Ureter (tissue), 1 donor: ENCODE data around the gene PLD5. TPM values are rescaled to one million over a fixed set of nuclear protein-coding genes. Genes with fewer than 3 reads are reported as not detected.
"Not testable (repeated sequence)": the region's sequence is repeated elsewhere in the genome, so short reads cannot be mapped to it uniquely, and the experiment has no call there.

Source experiments
- DNase-seq: peaks from one replicate; pipeline ENCODE4 v3.0.0-alpha.2; 2020; ENCODE audit warnings: low spot score
- total RNA-seq: library from RNA; stranded (reverse); gene quantifications from one replicate; pipeline ENCODE4 v1.2.4, GENCODE V29; 2023
- donor health status: DM: yes; HTN: yes; CAD: no.

PLD5 gene
- total RNA-seq, 1 donor from 2014 or later, result 0.13 TPM

- no peak for DNase-seq
Observed at GRCh38 chr1:242426271-242426905, 98.1 kb downstream of the PLD5 start.

- DNase-seq, result no peak
Observed at GRCh38 chr1:242425232-242425631, 99.3 kb downstream of the PLD5 start.

DNA sequence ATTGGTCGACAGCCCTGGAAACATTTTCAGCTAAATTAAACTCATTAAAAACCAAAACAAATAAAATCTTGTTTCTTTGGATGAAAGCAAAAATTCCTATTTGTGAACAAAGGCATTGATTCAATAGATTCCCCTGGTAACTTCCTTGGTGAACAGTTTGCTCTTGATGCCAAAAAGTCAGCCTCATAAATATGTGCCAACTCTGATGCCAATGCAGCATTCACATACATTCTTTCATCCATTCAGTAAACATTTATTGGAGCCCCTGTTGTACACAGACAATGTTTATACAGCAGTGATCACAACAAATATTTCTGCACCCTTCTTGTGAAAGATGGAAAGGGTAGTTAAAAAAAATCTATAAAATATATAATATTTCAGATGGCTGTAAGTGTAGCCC lies 107.8 kb downstream of the PLD5 start:
- DNase-seq, result no peak

DNA sequence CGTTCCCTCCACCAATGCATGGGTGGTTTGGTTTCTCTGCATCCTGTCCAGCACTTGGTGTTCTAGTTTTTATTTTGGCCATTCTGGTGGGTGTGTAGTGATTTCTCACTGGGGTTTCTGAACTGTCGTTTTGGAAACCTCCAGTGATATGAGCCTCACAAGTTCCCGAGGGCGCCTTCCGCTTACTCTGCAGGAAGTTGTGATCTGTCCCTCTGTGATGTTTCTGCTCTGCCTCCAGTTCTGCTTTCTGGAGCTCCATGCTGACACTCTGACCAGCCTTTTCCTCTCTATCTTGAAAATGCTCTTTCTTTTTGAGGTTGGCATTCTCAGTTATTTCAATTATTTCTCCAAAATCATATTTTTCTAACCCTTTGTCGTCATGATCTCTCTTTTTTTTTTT lies 111.6 kb downstream of the PLD5 start:
- no peak for DNase-seq

GRCh38 chr1:242411901-242412300 lies 112.6 kb downstream of the PLD5 start:
- no peak for DNase-seq

- no peak for DNase-seq
Observed at GRCh38 chr1:242405947-242406346, 118.5 kb downstream of the PLD5 start.

DNA sequence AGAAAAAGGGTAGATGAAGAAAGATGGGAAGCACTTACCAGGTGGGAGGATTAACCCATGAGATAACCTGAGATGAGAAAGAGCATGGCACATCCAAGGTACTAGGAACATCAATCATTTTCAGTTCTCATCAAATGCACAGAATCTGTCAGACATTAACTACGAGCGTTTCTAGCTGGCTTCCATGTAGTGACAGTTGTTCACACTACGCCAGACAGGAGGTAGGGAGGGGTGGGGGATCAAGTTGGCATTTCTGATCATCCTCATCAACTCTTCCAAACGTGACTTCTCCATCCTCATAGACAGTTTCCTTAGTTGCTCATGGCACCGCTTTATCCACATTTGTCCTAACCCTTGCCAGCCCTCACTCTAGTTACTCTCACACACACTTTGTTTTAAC lies 120.2 kb downstream of the PLD5 start:
- DNase-seq, result no peak

- DNase-seq, result no peak
Observed at GRCh38 chr1:242402956-242403355, 121.5 kb downstream of the PLD5 start.

DNA sequence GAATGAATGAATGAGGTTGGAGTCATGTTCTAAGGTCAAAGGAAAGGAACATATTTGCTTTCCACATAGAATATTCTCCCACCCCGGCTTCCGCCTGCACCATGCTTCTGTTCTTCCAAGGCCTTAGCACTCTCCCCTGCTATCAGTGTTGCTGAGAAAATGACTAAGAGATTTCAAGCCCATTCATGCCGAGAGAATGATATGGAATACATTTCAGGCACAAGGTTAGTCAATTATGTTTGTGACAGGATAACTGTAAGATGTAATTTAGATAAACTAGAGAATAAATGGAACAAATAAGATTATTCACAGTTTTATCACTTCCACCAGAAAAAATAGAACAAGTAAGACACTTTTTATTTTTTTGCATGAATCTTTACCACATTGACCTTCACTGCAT lies 122.6 kb downstream of the PLD5 start:
- DNase-seq, result no peak

DNA sequence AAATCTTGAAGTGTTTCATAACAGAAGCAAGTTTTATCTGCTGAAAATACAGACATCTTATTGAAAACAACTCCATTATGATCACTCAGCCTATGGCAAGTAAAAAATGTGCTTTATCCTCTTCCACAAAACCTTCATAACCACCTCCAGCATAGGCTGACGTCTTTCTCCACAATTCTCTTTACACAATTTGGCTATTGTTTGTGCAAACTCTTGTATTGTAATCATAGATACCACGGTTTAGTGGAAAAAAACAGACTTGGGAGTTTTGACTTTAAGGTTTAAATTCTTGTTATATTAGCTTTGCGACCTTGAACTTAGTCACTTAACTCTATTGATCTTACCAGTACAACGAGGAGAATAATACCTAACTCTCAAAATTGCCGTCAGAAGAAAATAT lies 126.1 kb downstream of the PLD5 start:
- DNase-seq, result no peak

DNA sequence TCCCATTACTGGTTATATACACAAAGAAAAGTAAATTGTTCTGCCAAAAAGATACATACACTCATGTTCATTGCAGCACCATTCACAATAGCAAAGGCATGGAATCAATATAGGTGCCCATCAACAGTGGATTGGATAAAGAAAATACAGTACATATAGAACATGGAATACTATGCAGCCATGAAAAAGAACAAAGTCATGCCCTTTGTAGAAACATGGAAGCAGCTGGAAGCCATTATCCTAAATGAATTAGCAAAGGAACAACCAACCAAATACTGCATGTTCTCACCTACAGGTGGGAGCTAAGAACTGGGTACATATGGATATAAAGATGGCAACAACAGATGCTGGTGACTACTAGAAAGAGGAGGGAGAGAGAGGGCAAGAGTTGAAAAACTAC lies 132.6 kb downstream of the PLD5 start:
- DNase-seq, result no peak

- DNase-seq, result not testable (repeated sequence)
Observed at GRCh38 chr1:242376121-242376520, 148.4 kb downstream of the PLD5 start.

DNA sequence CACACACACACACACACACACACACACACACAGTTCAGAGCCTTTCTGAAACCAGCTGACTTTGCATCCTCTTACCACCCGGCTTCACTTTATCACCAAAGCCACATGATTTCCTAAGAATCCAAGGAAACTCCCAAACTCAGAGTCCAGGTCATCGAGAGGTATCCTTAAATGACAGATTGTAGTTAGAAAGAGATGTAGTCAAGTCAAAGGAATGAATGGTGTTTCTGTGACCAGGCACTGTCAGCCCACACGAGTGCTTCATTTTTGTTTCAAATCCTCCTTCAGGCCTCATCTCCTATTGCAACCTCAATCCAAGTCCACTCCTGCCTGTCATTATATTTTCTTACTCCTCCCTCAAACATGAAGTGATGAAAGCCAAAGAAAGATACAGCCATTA lies 174.1 kb downstream of the PLD5 start:
- DNase-seq, result not testable (repeated sequence)

DNA sequence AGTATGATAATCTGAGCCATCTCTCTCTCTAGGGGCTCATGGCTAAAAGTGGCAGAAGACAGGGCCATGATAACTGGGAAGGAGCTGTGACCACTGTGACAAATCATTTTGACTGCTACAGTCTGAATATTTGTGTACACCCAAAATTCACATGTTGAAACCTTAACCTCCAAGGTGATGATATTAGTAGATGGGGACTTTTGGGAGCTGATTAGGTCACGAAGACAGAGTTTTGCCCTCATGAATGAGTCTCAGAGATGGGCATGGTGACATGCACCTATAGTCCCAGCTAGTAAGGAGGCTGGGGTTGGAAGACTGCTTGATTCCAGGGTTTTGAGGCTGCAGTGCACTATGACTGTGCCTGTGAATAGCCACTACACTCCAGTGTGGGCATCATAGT lies 174.9 kb downstream of the PLD5 start:
- no peak for DNase-seq

DNA sequence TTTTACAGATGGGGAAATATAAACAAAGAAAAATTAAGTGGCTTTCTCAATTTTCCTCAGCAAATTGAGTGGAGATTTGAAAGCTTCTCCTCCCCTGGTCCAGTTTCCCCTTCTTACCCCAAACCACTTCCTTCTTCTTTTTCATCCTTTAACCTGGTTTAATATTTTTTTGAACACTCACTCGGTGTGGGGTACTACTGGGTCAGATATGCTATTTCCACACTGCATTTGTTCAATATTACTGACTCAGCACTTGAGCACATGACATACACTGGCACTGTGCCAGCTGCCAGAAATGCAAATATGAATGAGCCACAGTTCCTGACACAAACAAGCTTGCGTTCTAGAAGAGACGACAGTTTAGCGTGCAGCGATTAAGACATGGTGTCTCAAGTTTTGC lies 193.6 kb downstream of the PLD5 start:
- DNase-seq, result not testable (repeated sequence)

GRCh38 chr1:242327381-242327780 lies 197.1 kb downstream of the PLD5 start:
- not testable (repeated sequence) for DNase-seq

GRCh38 chr1:242321981-242322380 lies 202.5 kb downstream of the PLD5 start:
- DNase-seq, result not testable (repeated sequence)

- DNase-seq, result no peak
Observed at GRCh38 chr1:242318140-242318539, 206.4 kb downstream of the PLD5 start.

DNA sequence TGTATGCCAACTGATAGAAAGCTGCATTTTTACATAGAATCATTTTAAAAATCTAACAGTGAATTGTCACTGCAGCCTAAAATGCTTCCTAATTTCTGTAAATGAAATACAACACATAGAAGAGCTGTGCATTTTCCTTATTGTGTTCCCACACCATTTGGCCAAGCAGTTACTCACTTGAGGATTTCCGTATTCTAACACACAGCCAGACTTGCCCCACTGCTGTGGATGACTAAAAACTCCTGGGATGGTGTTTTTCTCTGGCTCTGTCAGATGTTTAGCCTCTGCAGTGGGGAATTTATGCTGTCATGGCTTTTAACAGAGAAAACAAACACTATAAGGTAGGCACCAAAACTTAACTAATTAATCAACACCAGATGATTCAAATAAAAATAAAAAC lies 209.6 kb downstream of the PLD5 start:
- DNase-seq, result not testable (repeated sequence)

DNA sequence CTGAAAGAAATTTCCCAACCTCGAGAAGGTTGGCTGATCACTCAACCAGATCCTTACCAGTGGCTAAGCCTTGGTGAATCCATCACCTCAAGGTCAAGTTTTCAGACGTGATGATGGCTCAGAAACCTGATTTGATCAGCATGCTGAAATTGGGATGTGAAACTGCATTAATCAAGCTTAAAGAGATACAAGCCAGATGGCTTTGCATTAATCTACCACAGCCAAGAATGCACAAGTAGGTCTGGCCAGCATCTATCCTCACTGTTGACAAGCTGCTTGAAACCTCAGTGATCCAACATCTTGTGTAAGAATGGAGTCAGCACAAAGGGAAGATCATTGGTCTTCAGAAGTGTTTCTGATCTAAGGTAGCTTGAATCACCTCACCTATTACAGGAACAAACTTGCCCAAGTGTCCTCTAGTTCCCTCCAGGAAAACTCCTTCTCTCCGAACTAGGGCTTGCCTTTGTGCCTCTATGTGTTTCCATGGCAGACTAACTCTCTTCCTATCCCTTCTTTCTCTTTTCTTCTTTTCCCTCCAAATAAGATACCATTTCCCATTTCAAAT lies 210.3 kb downstream of the PLD5 start:
- not testable (repeated sequence) for DNase-seq

DNA sequence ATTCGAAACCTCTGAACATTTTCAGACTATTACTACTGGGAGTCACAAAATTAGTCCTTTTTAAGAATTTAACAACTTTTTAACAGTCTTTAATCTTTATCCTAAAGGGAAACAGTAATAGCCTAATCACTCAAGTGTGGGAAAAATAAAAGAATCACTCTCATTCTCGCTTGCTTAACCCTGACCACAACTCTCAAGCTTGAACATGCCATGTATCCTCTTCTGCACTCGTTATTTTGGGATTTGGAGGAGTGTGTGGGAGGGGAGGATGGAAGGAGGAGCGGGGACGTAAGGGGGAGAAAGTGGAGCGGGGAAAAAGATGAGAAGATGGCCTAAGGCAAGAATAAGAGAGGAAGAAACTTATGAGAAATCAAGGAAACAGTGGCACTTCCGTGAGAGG lies 215.8 kb downstream of the PLD5 start:
- DNase-seq, result not testable (repeated sequence)

DNA sequence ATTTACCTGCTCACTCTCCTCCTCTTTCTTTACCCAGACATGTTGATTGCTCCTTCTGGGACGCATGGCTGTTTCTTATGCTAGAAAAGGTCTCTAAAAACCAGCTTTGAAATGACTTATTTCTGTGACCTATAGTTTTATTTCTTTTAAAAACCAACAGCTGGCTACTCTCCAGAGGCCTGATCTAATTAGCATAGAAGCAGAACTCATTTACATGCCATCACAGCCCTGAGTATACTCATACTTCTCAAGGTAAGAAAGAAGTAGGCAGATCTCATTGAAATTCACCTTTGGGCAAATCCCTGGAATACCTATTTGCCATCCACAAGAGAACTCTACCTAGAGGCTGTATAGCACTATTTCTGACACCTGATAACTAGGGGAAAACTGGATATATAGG lies 230.7 kb downstream of the PLD5 start:
- DNase-seq, result not testable (repeated sequence)

DNA sequence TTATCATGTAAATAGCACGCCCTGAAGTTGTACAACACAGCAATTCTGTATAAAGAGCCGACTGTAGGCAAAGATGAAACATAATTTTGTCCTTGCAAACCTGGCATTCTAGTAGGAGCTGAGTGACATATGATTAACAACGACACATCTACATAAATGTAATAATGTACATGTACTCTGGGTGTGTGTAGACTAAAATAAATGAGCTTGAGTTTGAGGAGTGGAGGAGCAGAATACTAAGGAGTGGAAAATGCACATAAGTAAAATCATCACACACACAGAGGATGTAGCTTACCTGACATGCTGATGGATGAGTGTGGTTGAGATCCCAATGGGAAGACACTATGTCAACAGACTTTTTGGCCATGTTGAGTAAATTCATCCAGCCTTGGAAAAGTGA lies 236.4 kb downstream of the PLD5 start:
- DNase-seq, result not testable (repeated sequence)
